ENCODE data around the gene SLAMF7.
"Not testable (repeated sequence)": the region's sequence is repeated elsewhere in the genome, so short reads cannot be mapped to it uniquely, and the experiment has no call there.

Gene SLAMF7

DNA sequence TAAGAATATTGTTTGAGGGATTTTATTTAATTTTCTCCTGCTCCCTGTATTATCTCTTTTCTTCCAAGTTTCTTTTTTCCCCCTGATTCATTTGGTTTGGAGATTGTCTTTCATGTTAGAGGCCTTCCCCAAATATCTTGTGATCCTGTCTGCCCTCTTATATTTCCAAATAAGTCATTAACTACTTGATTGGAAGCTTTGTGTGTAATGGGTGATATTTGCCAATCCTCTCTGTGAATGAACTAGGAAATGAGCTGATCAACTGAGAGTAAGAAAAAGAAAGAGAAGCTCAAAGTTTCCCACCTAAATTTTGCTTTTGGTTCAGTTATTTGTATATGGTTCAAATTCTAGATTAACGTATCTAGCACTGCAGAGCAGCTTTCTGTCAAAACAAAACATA, 33.3 kb downstream of the SLAMF7 start:
- DNase-seq (ENCODE audit: extremely low read depth in 1 of 2, low read depth in 1 of 2): no peak

DNA sequence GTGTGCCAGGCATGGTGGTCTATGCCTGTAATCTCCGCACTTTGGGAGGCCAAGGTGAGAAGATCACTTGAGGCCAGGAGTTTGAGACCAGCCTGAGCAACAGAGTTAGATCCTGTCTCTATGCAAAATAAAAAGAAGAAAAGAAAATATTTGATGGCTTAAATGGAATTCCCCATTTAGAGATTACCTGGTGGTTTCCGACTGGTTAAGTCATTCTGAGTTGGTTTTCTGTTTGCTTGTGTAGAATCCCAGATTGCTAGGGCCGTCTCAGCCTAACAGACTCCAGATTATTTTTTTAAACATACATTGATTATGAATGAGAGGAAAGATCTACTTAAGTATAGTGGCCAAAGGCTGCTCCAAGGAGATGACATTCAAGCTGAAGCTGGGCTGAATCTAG, 34.0 kb downstream of the SLAMF7 start:
- no peak for DNase-seq (ENCODE audit: extremely low read depth in 1 of 2, low read depth in 1 of 2)

DNA sequence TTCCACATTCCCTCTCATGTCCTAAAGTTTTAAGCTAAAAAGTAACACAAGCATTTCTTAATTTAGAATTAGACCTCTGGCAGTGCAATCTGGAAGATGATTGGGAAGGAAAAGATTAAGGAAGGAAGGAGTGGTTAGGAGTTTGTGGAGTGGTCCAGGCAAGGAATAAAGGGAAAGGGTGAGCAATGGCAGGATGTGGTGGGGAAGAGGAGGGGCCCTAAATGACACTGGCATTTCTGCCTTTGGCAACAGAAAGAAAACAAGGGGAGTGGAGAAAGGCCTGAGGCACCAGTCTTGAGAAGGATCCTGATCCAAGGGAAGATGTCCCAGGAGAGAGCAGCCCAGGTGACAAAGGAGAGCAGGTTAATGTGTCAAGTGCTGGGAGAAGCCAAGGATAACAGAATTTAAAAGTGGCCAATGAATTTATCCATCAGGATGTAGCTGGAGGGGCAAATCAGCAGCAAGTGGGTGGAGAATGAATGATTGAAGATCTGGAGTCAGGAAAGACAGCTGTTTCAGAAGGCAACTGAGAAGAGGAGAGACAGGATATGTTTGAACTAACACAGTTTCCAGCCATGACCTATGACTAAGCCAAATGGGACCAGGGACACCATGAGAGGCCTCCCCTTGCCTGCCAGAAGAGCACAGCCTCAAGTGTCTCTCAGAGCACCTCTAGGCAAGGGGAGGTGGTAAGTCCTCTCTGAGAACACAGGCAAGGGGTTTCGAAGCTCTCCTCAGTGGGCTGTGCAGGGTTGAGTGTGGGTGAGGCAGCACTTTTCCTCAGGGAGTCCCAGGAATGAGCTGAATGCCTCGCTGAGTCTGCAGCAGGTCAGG, 36.1 kb downstream of the SLAMF7 start:
- no peak for DNase-seq (ENCODE audit: extremely low read depth in 1 of 2, low read depth in 1 of 2)

DNA sequence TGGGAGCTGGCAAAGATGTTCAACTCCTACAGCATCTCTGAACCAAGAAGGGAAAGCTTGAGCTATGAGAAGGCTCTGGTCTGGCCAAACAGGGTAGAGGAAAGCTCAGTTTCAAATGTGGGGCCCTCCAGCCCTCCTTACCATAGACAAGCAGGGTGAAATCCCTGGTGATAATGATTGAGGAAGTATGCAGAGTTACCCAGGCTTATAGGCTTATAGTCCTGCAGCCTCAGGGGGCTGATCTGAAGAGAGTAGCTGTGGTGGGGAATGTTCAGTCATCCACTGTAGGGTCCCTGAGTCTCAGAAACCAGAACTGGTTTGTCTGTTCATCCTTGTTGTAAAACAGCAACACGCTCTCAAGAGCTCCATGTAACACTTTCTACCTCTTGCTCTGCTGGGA, 37.1 kb downstream of the SLAMF7 start:
- no peak for DNase-seq (ENCODE audit: extremely low read depth in 1 of 2, low read depth in 1 of 2)

DNA sequence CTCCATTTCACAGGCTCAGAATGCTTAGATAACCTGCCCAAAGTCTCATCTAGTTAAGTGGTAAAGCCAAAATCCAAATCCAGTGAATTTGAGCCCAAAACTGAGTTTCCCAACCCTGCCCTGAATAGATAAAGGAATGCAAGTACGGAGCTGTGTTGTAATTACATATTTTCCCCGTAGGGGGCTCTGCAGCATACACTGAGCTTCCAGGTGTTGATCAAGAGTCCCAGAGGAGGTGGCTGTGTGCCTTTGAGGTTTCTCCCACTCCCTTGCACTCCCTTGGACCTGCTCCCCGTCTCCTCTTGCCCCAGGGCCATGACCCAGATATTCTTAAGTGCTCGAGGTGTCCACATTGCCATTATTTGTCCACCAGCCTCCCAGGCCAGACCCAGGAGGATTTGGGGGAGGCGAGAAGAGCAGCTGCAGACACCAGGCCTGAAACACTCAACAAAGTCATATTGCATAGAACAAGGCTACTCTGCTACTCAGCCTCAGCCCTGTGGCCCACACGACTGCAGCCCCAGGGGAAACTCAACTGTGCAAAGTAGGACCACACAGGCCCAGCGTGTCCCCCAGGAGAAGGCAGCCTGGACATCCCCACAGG, 38.5 kb downstream of the SLAMF7 start:
- DNase-seq (ENCODE audit: extremely low read depth in 1 of 2, low read depth in 1 of 2): no peak

DNA sequence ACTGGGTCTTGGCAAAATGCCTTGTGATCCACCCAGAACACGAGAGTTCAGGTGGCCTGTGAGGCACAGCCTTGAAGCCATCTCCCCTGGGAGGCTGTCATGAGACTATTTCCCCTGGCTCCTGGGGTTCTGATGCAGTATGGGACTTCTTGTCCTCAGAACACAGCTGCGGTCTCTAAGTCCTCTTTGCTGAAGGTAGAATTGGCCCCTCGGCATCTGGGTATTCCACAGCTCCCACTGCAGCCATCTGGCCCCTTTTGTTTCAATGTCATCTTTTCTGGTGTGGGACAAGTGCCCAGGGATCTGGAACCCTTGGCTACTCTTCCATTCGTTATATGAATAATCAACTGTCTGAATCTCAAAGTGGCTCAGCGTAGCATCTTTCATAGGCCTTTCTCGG, 39.9 kb downstream of the SLAMF7 start:
- no peak for DNase-seq (ENCODE audit: extremely low read depth in 1 of 2, low read depth in 1 of 2)

DNA sequence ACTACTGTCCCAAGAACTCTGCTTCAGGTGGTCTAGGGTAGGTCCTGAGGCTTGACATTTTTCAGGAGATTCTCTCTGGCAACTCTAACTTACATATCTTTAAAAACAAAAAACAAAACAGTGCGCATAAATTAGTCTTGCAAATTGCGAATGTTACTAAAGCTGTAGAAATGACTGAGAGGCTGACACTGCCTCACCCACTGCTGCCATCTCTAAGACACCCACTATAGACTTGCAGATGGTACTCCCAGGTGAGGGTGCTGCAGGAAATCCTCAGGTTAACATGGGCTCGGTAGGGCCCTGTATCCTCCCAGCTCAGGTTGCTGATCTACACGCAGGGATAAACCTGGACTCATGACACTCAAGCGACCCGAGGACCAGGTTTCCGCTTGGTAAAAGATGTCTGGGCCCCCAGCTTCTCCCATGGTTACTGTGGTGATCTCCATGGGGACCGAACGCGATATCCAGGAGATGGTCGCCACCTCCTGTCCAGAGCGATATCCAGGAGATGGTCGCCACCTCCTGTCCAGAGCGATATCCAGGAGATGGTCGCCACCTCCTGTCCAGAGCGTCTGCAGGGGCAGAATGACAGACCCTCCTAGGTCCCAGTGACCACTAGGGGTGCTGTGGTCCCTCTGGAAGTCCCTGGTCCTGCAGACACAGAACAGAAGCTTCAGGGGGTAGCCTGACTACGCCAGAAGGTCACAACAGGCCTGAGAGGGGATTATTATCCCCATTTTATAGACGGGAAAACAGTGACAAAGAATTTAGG, 40.8 kb downstream of the SLAMF7 start:
- peak in 1 of 2 donors; percentile 19 for DNase-seq (ENCODE audit: extremely low read depth in 1 of 2, low read depth in 1 of 2)

DNA sequence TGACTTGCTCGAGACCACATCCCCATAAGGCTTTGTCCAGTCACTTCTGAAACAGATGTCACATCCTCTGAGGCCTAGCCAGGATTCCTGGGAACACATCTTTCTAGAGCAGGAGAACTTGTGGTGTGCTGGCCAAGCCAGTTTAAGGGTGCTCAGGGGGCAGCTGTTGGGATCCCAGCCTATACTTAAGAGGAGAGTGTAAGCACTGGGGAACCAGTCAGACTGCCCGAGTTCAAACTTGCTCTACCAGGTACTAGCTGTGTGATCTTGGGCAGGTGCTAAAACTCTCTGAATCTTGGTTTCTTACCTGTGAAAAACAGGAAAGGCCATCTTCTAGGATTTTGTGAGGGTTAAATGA, 41.3 kb downstream of the SLAMF7 start:
- DNase-seq (ENCODE audit: extremely low read depth in 1 of 2, low read depth in 1 of 2): no peak

DNA sequence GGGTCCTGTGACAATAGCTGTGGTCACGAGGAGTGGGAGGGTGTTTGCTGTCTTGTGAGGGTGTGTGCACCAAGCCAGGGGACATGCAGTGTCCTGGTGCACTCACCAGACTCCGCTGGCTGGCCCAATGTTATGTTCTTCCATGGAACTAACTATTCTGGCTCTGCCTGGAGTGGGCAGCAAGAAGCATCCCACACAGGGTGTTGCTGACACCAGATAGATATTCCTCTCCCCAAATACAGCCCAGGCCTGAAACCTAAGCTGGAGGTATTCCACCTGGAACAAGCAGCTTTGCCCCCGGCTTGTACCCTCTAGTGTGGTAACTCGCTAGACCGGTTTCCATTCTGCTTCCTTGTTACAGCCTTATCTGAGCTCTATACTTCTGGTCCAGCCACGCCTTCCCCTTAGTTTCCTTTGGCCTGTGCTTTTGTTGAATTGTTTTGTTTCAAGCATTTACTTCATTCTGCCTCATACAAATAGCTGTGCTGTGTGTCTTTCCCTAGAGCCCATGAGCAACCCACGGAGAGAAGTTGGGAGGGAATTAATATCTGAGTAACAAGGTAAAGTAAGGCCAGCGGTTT, 42.2 kb downstream of the SLAMF7 start:
- DNase-seq (ENCODE audit: extremely low read depth in 1 of 2, low read depth in 1 of 2): no peak

DNA sequence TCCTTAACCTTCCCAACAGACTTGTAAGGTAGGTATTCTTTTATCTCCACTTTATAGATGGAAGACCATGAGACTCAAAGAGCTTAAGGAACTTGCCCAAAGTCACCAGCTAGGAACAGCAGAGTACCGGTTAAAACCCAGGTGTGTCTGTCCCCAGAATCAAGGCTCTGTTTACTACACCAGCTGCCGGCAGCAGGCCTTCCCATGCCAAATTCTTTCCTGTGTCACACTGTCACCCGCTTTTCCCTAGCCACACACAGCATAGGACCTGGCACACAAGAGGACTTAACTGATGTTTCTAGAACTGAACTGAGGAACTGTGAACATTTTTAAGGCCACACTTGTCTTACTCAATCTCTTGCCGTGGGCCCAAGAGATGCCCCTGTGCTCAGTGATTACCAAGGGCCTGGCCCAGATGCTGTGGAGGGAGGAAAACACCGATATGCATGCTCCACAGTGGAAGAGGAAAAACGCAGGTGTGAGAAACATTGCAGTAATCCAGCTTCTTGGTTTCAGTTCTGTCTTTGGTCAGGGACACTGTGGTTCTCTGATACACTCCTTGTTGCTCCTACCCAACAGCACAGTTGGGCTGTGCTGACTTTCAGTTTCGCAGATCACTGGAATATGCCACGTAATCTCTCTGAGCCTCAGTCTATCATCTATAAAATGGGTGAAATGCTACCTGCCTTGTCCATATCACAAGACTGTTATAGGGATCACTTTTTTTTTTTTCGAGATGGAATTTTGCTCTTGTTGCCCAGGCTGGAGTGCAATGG, 43.1 kb downstream of the SLAMF7 start:
- DNase-seq (ENCODE audit: extremely low read depth in 1 of 2, low read depth in 1 of 2): no peak

DNA sequence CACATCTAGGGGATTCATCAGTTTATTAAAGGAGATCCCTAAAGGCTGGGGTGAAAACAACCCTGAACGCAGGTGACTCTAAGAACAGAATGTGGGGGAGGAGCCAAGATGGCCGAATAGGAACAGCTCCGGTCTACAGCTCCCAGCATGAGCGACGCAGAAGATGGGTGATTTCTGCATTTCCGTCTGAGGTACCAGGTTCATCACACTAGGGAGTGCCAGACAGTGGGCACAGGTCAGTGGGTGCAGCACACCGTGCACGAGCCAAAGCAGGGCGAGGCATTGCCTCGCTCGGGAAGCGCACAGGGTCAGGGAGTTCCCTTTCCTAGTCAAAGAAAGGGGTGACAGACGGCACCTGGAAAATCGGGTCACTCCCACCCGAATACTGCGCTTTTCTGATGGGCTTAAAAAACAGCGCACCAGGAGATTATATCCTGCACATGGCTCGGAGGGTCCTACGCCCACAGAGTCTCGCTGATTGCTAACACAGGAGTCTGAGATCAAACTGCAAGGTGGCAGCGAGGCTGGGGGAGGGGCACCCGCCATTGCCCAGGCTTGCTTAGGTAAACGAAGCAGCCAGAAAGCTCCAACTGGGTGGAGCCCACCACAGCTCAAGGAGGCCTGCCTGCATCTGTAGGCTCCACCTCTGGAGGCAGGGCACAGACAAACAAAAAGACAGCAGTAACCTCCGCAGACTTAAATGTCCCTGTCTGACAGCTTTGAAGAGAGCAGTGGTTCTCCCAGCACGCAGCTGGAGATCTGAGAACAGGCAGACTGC, 44.1 kb downstream of the SLAMF7 start:
- not testable (repeated sequence) for DNase-seq (ENCODE audit: extremely low read depth in 1 of 2, low read depth in 1 of 2)

DNA sequence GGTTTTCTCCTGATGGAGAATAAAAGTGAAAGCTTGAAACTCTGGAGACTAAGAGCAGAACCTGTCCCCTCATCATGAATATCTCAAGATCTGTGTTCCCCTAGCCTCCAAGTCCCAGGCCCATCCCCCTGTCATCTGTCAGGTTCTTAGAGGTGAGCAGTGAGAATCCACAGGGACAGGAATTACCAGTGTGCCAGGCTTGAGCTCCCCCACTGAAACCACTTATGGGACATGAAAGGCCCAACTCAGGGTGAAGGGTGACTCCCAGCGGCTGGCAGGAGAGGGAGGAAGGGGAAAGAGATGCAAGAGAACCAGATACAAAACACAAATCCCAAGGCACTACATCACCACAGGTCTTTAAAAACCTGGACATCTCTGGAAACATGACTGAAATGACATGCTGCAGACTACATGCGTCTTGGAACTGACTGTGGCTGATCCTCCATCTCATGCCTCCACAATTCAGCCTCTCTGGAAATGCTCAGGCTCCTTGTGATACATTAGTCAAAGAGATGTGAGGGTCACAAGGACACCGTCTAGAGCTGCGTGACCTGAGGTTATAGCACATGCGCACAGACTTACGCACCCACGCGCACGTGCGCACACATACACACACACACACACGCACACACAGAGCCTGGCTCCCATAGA, 50.1 kb downstream of the SLAMF7 start:
- DNase-seq (ENCODE audit: extremely low read depth in 1 of 2, low read depth in 1 of 2): no peak

DNA sequence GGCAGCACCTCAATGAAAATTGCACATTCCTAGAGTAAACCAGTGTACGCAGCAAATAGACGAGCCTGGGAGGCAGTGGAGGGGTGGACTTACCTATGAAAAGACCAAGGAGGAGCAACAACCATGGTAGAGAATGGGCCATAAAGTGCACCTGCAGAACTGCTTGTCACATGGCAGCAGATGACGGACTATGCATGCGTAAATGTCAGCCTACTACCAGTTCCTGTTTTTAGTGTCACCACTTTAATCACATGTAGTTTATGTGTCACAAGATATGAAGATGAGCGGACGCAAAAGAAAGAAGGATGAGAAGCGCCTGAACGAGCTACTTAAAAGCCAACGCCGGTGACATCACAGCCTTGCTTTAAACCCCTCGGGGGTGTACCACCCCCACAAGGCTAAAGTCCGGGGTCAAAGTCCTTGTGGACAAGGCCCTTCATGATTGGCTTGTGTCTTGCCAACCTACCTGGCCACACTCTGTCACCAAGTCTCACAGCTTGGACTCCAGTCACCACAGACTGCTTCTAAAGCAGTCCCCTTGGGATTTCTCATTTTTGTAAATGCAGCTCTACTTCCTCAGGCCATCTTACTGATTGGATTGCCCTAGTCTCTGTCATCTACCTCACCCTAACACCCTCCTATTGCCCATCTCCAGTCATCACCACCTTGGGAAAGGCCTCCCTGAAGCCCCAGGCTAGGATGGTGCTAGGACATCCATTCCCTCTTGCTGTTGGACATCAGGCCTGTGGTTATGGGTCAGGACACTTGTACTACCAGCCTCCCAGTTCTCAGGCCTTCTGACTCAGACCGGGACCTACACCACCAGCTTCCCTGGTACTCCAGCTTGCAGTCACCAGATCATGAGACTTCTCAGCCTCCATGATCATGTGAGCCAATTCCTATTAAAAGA, 50.9 kb downstream of the SLAMF7 start:
- DNase-seq (ENCODE audit: extremely low read depth in 1 of 2, low read depth in 1 of 2): no peak

DNA sequence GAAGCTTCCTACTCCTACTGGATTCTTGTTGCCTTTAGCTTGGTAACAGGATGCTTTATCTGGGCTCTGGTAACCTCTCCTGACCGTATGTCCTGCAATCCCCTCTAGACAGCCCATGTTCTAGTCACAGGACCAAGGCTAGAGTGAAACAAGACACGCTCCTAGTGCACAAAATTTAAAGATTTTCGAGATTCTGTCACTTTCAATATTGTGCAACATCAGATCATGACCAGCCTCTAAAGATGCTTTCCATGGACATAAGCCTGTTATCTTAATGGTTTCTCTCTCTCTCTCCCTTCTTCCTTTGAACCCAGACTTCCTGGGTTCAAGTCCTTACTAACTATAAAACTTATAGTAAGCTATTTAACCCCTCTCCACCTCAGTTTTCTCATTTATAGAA, 55.3 kb downstream of the SLAMF7 start:
- DNase-seq (ENCODE audit: extremely low read depth in 1 of 2, low read depth in 1 of 2): no peak

DNA sequence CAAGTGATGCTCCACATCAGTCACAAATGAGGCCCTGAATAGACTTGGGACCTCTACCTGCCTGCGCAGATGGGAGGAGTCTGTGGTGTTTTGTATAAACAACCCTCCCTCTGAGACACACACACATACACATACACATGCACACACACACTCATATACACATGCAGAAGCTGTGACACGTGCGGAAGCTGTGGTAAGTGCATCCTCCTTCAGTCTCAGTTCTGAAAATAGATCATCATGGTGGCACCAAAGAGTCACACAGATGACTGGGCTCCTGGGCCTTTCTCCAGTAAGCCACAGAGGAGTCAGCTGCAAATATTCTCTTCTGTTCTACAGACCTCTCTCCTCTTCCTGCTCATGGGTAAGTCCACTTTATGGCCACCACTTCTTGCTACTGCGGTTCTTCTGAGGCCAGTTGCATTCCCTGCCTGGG, 56.9 kb downstream of the SLAMF7 start, which contains the start of gene LY9:
Gene LY9 (plus strand): TSS at position 224 of the 433 bp plus-strand sequence. CDS start 14 bp downstream, at position 238.
- peak; percentile 51 to 68 for DNase-seq (ENCODE audit: extremely low read depth in 1 of 2, low read depth in 1 of 2)

DNA sequence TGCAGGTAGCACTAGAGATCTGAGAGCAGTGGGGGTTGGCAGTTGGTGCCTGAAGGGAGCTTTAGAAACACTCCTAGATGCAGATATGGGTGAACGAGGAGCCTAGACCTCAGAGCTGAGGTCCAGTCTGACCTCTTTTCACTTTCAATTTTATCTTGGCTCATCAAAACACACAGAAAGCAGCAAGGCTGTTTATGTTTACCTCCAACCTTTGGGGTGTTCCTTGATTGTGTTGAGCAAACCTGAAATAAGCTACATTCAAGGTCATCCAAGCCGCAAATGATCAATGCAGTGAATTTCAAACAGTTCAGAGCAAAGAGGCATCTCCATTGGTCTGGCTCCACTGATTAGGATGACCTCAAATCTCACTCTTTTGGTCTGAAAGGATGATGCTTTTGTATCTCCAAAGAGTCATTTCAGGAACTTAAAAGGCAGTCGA, 58.2 kb downstream of the SLAMF7 start:
- DNase-seq (ENCODE audit: extremely low read depth in 1 of 2, low read depth in 1 of 2): no peak

DNA sequence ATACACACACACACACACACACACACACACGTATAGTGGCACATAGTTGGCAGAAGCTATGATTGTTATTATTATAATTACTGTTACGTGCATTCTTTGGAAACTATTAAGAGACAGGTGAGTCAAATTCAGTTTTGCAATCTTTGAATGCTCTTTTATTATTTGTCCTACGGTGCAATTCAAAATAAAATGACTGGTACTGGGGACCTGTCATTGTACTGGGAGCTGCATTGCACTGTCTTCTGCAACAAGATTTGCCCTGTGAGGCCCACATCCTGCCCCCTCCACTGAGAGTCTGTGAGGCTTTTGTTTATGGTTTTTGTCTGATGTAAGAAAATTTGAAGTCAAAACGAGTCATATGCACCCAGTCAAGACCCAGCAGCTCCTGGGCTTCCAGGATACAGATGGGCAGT, 58.8 kb downstream of the SLAMF7 start:
- peak; percentile 17 to 28 for DNase-seq (ENCODE audit: extremely low read depth in 1 of 2, low read depth in 1 of 2)

DNA sequence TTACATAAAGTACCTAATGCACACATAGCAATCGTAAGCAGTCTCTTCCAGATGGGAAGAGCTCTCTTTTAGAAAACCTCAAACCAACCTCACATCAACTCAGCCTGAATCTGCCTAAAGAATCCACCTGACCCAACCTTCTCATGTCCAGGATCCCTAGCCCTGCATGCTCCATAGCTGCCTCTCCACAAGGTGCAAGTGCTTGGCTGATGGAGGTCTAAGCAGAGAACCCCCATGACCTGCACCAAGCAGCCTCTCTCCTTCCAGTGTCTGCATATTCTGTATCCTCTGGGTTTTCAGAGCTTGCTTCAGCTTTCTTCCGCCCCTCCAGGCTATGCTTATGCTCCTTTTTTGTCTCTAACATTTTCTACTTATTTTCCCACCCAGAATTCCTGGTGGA, 59.4 kb downstream of the SLAMF7 start:
- DNase-seq (ENCODE audit: extremely low read depth in 1 of 2, low read depth in 1 of 2): no peak

Data from activated CD8-positive, alpha-beta memory T cell treated with anti-CD3 and anti-CD28 coated beads for 1 hour (primary cell).